OCI-LY1 (cell line): Measurements from ENCODE around the gene NDUFAF8.

ENCODE experiments used
- CTCF ChIP-seq: fragments of 200-600 bp; sonication (generic), shearing (Covaris generic); IDR thresholded peaks from 2 replicates; pipeline ENCODE4 v1.5.1; 2017; ENCODE audit warnings: mild to moderate bottlenecking, antibody characterized with exemption, low read length, moderate library complexity, mixed read lengths
- EZH2 ChIP-seq: fragments of 200-600 bp; sonication (generic), shearing (Covaris generic); IDR thresholded peaks from 2 replicates; pipeline ENCODE4 v1.8.0; 2017; ENCODE audit warnings: borderline replicate concordance, mixed run types, mild to moderate bottlenecking, antibody characterized with exemption, low read length, moderate library complexity, mixed read lengths

DNA sequence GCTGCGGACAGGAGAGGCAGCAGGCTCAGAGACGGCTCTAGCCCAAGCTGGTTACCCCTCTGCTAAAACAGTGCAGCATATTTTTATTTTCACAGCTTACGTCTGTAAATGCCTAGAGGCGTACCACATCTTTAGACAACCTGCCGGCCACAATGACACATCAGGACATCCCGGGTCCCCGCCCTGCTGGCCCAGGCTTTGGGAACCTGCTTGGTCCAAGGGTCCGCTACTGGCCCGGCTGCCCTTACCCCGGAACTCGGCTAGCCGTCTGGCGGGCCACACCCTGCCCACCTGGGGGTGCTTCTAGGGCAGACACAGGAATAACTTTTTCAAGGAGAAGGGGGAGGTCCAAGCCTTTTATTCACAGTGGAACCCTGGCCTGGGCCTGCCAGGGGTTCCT lies 20.7 kb upstream of the NDUFAF8 start:
- TF ChIP-seq CTCF: no peak
- TF ChIP-seq EZH2: no peak
